Mucosa of gallbladder (tissue), 1 donor: ENCODE data around the gene PABPN1. TPM values are rescaled to one million over a fixed set of nuclear protein-coding genes. Genes with fewer than 3 reads are reported as not detected.
A peak's percentile ranks its signal among the peaks of the same experiment; 100 is the strongest.
"Not testable (repeated sequence)": the region's sequence is repeated elsewhere in the genome, so short reads cannot be mapped to it uniquely, and the experiment has no call there.

Source experiments
- DNase-seq: peaks from one replicate; pipeline ENCODE4 v3.0.0-alpha.2; 2020; ENCODE audit warnings: low spot score
- total RNA-seq: library from RNA; stranded (reverse); gene quantifications from one replicate; pipeline ENCODE4 v1.2.1, GENCODE V29; 2021
- donor health status: DM: no; HTN: no; CAD: no.

The PABPN1 gene, protein sequence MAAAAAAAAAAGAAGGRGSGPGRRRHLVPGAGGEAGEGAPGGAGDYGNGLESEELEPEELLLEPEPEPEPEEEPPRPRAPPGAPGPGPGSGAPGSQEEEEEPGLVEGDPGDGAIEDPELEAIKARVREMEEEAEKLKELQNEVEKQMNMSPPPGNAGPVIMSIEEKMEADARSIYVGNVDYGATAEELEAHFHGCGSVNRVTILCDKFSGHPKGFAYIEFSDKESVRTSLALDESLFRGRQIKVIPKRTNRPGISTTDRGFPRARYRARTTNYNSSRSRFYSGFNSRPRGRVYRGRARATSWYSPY
- total RNA-seq, result 186 TPM

DNA sequence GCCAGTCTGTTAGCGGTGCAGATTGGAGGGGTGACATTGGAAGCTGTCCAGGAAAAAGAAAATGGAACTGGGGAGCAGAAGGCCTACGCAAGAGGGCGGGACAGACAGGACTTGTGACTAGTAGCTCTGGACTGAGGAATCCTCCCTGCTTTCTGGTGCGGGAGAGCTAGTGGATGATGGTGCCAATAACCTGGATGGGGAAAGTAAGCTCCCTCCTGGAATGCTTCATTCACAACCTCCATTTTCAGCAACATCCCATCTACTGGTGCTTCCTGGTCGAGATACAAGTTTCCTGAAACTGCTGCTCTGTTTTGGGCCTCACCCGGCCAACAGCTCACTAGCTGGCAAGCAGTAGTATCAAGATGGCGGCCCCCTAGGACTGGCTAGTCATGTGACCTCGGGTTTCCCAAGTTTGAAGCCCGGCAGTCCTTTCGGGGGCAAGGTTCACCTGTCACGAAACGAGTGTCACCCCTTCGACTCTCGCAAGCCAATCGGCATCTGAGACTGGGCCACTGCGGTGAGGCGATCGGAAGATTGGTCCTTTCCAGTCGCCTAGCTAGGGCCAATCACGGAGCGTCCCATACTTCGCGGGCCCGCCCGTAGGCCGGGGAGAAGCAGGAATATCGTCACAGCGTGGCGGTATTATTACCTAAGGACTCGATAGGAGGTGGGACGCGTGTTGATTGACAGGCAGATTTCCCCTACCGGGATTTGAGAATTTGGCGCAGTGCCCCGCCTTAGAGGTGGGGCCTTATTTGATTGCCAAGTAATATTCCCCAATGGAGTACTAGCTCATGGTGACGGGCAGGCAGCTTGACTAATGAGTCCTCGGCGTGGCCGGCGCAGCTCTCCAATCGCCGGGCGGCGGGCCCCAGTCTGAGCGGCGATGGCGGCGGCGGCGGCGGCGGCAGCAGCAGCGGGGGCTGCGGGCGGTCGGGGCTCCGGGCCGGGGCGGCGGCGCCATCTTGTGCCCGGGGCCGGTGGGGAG is at the start of gene PABPN1:
PABPN1 (plus strand) TSS at position 874 of the 988 bp plus-strand sequence; CDS start at position 887, 13 bp downstream.
- DNase-seq, result peak; percentile 100

DNA sequence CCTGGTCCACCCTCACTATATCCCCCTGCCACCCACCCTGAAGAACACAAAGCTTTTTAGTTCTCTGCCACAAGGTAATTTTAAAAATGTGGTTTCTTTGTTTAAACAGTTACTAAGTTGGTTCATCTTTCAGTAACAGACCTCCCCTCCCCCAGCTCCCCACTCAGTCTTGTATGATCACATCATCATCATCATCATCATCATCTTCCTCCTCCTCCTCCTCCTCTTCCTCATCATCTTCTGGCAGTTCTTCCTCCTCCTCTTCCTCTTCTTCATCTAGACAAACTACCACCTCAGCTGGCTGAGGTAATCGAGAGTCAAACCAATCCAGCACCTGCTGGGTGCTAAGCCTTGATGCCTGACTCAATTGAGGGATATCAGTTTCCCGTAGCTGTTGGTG is 45.8 kb upstream of the PABPN1 start:
- no peak for DNase-seq

DNA sequence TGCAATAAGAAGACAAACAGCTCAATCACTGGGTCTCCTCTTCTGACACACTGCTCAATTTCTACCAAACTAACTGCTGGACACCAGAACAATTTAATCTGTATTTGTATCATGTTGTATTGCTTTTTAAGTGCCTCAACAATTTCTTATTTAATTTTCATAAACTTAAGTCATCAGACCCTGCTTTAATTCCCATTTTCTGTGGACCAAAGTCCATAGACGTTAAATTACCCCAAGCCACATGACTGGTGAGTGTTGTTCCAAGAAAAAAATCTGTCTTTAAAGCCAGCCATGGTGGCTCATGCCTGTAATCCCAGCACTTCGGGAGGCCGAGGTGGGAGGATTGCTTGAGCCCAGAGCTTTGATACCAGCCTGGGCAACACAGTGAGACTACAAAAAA is 44.1 kb upstream of the PABPN1 start:
- no peak for DNase-seq

GRCh38 chr14:23277928-23278327 is 43.3 kb upstream of the PABPN1 start:
- not testable (repeated sequence) for DNase-seq

- no peak for DNase-seq
These were observed 40.0 kb upstream of the PABPN1 start for GRCh38 chr14:23281247-23281646.

DNA sequence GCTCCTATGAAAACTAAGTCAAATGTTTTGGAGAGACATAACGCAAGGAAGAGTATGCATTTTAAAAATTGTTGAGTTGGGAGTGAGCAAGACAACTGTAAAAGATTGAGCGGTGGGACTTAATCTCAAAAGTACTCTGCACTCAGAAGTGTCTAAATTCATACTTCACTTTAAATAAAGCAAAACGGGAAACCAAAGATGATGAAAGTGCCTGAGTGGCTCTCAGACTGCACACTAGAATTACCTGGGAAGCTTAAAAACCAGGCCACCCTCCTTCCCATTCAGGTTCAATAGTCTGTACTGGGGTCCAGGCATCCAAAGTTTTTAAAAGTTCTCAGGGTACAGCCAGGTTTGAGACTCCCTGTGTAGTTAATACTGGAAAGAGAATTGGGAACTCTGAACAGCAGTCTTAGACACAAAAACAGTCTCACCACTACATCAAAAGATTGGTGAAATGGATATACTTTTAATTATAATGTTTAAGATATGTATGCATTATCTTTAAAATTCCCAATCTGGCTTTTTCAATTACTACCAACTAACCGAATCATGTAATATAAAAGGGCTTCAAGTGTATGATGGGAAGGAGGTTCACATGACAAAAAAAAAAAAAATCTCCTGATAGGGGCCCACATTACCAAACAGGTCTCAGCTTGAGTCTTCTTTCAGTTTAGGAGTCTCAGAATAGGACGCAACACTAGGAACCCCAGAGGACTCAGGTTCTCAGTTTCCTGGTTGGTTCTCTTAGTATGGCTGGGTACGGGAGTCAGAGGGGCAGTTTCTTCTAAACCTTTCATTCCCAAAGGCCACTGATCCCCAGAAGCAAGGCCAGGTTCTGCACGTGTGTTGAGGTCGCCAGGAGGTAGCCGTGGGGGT is 36.4 kb upstream of the PABPN1 start:
- DNase-seq, result no peak

DNA sequence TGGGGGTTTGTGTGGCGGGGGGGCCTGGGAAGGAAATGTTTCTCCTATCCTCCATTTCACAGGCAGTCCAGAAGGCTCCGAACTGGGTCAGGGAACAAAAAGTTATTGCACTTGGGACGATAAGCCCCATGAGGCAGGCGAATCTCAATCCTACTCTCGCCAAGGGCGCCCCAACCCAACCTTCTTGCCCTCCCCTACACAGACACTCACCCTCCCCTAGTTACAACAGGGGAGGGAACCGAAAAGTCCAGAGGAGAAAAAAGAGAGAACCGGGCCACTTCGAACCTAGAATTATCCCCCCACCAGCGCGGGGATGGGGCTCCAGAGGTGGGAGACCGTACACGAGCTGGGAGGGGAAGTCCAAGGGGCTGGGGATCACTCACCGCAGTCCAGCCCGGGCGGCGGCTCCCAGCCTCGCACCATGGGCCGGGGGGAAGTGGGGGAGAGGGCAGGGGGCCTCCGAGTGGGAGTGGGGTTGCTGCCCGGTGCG is 35.7 kb upstream of the PABPN1 start:
- DNase-seq, result no peak

GRCh38 chr14:23286020-23286901 is 35.0 kb upstream of the PABPN1 start, which contains the start of gene HOMEZ:
Gene HOMEZ (minus strand): TSS chr14:23286132. CDS start chr14:23285952, 180 bp downstream.
- DNase-seq, result peak; percentile 99

DNA sequence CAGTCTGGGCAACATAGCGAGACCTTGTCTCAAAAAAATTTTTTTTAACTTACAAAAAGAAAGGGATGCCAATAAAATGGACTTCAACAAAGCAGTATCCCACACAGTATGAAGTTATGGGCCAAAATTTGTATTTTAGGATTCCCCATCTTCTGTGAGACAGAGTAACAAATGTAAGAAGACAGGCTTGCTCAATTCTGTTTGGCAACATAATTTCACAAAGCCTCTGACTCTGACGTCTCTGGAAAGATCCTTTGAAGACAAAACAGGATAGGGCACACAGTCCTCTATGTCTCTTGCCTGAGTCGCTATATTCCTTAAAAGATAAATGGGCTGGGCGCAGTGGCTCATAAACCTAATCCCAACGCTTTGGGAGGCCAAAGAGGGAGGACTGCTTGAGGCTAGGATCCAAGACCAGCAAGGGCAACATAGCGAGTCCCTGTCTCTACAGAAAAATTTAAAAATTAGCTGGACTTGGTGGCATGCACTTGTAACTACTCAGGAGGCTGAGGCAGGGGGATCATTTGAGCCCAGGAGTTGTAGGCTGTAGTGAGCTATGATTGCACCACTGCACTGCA is 34.3 kb upstream of the PABPN1 start:
- DNase-seq, result no peak

GRCh38 chr14:23294734-23295561 is 26.3 kb upstream of the PABPN1 start:
- DNase-seq, result peak; percentile 23

DNA sequence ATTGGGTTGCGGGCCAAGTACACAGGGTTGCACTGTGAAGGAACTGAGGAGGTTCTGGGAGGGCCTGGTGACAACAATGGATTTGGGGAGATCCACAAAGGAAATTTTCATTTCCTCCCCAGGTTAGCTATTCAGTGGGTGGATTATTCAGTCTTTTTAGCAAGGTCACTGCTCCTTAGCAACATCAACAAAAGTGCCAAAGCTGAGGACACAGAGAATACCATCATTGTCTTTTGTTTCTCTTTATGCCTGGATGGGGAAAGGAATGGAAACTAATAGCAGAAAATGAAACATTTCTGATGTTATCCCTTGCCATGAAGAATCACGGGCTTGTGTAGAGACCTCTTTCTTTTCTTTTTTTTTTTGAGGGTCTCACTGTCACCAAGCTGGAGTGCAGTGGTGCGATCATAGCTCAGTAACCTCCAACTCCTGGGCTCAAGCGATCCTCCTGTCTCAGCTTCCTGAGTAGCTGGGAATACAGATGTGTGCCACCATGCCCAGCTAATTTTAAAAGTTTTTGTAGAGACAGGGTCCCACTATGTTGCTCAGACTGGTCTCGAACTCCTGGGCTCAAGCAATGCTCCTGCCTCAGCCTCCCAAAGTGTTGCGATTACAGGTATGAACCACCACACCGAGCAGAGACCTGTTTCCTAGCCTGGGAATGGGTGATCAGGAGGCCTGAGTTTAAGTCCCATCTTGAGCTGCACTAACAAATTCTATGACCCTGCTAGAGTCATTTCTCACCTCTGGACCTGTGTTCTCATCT is 25.1 kb upstream of the PABPN1 start:
- no peak for DNase-seq

DNA sequence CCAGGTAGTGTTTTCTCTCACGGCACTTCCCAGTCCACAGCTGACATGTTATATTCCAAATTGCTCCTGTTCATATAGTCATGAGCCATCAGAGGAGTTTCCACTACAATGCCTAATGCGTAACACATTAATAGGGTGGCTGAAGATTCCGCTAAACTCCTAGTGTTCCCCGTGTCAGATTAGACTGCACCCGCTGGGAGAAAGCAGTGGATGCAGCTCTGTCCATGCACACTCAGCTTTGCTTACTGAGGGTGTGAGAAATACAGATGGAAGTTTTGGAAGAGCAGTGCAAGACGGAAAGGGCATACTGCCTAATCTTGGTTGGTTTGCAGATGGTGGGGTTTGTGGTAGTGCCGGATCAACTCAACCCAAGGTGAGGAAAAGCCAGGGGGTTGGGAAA is 24.2 kb upstream of the PABPN1 start:
- no peak for DNase-seq

DNA sequence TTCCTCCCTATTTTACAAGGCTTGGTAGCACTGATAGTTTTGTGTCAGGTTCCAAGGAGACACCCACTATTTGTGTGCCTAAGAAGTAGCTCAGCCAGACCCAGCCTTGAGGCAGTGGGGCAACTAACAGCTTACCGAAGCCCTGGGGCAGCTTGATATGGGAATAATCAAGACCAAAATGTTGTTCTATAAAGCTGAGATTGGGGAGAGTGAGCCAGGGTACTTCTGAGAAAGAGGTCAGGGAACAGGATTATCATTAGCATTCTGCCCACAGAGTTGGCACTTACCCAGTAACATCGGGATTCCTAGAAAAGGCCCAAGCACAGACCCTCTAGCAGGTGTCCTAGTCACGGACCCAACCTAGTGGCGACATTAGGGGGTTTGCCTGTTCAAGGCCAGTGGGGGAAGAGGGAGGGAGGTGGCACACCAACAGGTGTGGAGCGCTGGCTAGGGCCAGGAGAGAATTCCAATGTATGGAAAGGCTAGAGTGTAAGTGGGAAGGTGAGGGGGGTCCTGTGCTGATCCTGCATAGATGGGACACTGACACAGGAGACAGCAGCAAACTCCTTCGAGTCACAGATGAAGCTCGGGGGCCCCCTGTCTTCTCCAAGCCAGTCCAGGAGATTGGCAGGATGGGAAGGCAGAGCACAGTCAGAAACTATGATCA is 23.5 kb upstream of the PABPN1 start:
- DNase-seq, result no peak

DNA sequence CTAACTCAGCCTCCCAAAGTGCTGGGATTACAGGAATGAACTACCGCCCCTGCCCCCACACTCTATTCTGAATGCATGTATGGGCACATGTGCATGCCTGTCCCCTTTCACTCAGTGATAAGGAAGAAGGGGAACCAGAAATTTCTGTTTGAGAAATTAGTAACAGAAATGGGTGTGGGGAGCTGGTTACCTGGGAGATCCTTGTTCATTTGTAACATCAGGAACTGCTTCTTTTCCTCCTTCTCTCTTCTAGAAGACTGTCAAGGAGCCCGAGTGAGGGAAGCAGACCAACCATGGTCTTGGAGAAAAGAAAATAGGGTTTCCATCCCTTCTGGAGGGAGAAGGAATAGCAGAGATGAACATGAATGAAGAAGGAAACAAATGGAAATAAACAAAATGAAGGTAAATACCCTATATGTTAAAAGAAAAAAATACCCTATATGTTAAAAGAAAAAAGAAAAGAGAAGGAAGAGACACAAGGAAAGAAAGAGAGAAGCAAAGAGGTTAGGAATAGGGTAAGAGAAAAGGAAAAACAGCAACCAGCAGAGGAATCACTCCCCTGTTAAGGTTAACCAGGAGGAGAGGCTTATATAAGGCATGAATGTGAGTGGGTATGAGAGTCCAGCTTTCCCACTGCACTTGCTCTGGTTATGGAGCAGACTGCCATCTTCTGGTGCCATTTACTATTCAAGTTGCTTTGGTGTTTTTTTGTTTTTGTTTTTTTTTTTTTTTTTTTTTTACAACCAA is 21.9 kb upstream of the PABPN1 start:
- peak; percentile 37 for DNase-seq

DNA sequence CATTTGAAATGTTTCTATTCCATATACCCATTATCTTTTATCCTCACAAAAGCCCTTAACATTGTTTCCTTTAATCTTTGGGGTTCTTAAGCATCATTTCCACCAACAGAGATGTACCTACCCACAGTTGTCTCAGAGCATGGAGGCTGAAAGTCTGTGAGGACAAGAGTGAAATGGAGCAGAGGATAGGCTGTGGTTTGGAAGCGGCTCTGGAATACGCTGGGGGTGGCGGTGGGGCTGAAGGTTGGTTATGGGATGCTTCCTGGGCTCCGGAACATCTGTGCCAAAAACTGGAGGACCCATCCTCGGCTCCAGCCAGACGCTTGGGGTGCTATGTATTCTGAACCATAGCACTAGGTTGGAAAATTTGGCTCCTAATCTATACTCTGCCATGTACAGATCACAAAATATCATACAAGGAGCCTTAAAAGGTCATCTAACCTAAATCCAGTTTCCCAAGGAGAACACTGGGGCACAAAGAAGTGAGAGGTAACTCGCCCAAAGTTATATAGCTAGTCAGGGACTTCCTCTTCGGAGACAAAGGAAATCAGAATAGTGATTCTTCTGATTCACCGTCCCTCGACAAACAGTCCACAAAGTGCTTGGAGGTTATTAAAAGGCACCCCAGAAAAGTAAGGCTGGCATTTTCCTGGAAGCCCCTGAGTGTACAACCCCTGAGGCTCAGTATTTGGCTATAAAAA is 21.1 kb upstream of the PABPN1 start:
- DNase-seq, result no peak

DNA sequence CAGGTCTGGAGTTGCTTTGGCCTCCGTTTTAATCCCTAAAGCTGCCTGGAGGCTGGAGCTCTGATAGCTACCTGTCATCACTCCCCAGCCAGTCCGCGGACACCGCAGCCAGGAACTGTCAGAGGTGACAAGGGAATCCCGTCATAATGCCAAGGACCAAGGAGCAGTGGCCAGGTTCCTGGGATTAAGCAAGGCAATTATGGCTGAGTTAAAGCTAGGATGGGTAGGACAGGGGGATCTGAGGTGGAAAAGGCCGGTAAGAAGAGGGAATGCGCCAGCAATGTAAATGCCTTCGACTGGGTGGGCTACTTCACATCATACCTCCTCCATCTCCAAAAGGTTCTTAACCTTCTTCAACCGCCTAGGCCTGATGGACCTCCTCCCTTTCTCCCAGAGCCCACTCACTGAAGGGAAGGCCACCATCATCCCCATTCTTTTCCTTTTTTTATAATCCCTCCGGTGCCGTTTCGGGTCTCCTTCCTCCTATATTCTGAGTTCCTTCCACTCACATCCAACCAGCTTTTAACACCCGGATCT is 20.5 kb upstream of the PABPN1 start:
- DNase-seq, result peak; percentile 36
